GM12892 (cell line): Measurements from ENCODE around the gene ABCA1.
"Not testable (repeated sequence)": the region's sequence is repeated elsewhere in the genome, so short reads cannot be mapped to it uniquely, and the experiment has no call there.

Experiments
- DNase-seq: peaks from one replicate; pipeline ENCODE4 v3.0.0; 2011; ENCODE audit not compliant: insufficient read length
- FAIRE-seq: peaks from 2 replicates; lab custom pipeline; 2011; peaks lifted over from hg19 to GRCh38; lab: Jason Lieb, UNC
- POLR2A ChIP-seq: IDR thresholded peaks from 2 replicates; pipeline ENCODE4 v1.6.1; 2011; ENCODE audit warnings: low read depth, low read length, control low read depth
- POLR2AphosphoS5 ChIP-seq: IDR thresholded peaks from 2 replicates; pipeline ENCODE4 v1.6.1; 2011; ENCODE audit warnings: low read depth, low read length, control low read depth
- TAF1 ChIP-seq: IDR thresholded peaks from 2 replicates; pipeline ENCODE4 v1.6.1; 2011; ENCODE audit warnings: low read depth, mild to moderate bottlenecking, control low read depth, low read length, borderline replicate concordance

Gene ABCA1

DNA sequence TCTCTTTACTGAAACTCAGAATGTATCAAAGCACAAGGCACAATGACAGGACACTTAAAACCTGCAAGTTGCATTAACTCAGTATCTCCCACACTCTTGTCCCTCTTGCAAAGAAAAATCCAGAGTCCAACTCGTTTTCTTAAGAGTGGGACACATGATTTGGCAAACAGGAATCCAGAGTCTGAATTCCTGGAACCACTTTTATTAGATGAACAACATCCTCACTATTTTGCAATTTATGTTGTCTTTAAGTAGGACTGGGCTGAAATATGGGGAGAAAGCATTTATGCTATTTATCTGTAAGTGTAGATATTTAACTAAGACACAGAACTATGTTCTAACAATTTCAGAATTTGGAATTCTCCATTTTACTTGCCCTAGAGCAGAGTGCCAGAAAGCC lies 69.1 kb downstream of the ABCA1 start:
- TF ChIP-seq TAF1 (no peak), POLR2A (no peak)
- DNase-seq: no peak
- FAIRE-seq: no peak

DNA sequence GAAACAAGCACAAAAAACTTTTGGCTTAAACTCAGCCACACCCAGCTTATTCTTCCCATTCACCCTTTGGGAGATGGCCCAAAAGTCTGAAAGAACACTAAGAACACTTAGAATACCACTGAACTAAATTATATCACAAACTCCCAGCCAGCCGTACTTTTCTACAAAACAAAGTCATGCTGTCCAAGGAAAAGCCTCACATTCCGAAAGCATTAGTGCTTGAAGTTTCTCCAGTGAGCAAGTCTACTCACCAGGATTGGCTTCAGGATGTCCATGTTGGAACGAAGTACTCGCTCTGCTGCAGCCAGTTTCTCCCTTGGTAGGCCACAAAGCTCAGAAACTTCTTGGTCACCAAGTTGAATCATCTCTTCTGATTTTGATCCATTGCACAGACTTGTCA lies 69.7 kb downstream of the ABCA1 start:
- DNase-seq (no peak), FAIRE-seq (no peak)
- TF ChIP-seq POLR2A (no peak), TAF1 (no peak), POLR2AphosphoS5 (no peak)

DNA sequence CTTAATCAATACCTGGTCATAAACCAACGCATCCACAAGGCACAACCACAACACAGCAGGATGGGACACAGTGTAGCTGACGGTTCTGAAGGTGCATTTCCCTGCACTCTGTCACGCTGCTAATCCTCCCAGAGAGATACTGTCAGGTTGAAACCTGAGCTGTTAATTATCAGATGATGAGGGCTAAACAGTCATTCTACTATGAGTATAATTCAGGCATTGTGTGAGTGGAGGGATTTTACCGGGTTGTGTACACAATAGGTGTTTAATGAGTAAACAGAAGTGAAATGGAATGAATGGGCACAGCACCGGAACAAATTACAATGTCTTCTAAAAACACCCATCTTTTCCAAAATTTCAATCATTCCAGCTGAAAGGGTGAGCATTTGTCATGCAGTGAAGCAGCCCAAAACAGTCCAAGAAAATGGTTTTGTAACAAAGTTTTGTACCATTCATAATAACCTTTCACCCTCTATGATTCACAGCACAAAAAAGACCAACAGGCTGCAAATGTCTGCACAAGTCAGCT lies 71.5 kb downstream of the ABCA1 start:
- TF ChIP-seq TAF1 (no peak), POLR2A (no peak), POLR2AphosphoS5 (no peak)
- no peak for FAIRE-seq

DNA sequence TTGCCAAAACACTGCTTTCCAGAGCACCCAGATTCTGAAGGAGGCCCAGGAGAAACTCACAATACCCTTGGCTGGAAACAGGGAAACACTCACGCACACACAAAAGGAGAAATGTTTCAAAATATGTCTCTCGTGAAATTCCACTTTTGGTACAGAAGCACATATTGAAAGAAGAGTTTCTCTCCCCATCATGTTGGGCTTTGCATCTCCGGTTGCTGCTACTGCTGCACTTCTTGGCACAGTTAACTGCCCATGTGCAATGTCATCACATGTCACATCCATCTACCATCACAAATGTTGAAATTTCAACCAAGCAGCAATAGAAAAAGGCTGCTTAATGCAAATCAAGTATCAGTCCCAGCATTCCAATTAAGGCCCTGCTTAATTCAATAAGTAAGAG lies 72.1 kb downstream of the ABCA1 start:
- FAIRE-seq (no peak), DNase-seq (no peak)
- TF ChIP-seq TAF1 (no peak), POLR2AphosphoS5 (no peak), POLR2A (no peak)

More for the DNA sequence above, 71.5 kb downstream of the ABCA1 start:
- no peak for DNase-seq

DNA sequence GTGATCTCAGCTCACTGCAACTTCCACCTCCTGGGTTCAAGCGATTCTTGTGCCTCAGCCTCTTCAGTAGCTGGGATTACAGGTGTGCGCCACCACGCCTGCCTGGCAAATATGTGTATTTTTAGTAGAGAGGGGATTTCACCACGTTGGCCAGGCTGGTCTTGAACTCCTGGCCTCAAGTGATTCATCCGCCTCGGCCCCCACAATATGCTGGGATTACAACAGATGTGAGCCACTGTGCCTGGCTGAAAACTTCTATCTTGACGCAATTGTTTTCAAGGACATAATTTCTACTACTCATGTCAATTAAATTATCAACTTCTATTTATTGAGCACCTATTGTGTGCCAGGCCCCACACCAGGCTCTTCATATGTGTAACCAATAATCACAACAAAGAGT lies 72.7 kb downstream of the ABCA1 start:
- not testable (repeated sequence) for DNase-seq, FAIRE-seq

DNA sequence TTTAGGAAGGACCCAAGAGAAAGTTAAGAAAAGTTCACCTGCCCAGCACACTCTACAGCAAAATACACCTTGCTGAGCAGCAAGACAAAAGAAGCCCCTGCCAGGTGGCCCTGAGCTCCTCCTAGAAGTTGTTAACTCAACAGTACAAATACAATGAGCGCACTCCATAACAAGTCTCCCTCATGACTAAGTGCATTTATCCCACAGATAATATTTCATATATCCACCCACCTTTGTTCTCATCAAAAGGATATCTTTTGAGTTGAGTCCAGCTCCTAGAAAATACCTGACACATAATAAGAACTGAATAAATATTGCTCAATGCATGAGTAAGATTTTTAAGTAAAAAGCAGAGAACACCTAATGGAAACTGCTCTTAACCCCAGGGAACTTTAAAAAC lies 73.3 kb downstream of the ABCA1 start:
- FAIRE-seq (no peak), DNase-seq (no peak)
- no peak for TF ChIP-seq TAF1
- no peak for TF ChIP-seq POLR2AphosphoS5
- no peak for TF ChIP-seq POLR2A

DNA sequence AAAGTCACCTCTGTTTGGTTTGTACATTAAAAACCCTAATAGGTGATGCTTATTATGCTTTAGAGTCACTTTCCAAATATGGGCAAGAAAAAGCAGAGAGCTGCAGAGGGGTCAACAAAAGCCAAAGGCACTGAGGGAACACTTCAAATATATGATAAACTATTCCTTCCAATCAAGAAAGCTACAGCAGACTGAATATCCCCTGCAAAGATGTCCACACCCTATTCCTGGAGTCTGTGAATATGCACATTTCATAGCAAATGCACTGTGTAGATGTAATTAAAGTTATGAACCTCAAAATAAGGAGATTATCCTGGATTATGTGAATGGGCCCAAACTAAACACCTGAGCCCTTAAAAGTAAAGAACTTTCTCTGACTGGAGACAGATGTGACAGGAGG lies 74.3 kb downstream of the ABCA1 start:
- DNase-seq (no peak), FAIRE-seq (no peak)
- TF ChIP-seq POLR2A (no peak), POLR2AphosphoS5 (no peak), TAF1 (no peak)

DNA sequence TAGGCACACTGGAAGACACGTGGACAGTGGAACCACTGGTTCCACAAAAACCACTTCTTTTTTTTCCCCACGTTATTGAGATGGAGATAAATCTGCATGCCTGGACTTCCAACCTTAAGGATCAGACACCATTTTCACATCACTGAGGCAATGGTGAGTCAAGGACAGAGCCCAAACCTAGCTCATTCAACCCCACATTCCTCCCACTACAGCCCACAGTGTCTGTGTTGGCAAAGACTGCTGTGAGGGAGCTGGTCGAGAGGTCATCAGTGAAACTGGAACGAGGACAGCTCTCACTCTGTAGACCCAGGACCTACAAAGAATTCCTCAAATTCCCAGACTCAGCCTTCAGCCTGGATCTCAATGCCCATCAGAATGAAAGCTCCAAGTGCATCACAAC lies 74.8 kb downstream of the ABCA1 start:
- DNase-seq: no peak
- FAIRE-seq: no peak
- TF ChIP-seq POLR2A: no peak
- TF ChIP-seq POLR2AphosphoS5: no peak
- no peak for TF ChIP-seq TAF1

DNA sequence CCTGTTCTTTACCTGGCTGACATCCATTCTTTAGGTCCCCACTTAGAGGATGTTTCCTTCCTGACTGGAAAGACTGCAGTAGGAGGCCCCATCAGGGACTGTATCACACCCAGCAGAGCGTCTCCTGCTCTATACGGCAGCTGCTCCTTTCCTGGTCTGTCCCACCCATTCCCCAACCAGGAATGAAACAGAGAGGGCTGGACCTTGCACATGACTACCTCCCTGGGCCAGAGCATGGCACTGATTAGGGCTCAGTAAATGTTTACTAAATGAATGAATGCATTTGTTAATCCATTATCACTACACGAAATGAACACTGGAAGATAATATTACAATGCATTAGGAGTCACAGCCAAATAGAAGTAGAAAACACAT lies 76.4 kb downstream of the ABCA1 start:
- TF ChIP-seq TAF1 (no peak), POLR2A (no peak), POLR2AphosphoS5 (no peak)
- no peak for DNase-seq
- no peak for FAIRE-seq

DNA sequence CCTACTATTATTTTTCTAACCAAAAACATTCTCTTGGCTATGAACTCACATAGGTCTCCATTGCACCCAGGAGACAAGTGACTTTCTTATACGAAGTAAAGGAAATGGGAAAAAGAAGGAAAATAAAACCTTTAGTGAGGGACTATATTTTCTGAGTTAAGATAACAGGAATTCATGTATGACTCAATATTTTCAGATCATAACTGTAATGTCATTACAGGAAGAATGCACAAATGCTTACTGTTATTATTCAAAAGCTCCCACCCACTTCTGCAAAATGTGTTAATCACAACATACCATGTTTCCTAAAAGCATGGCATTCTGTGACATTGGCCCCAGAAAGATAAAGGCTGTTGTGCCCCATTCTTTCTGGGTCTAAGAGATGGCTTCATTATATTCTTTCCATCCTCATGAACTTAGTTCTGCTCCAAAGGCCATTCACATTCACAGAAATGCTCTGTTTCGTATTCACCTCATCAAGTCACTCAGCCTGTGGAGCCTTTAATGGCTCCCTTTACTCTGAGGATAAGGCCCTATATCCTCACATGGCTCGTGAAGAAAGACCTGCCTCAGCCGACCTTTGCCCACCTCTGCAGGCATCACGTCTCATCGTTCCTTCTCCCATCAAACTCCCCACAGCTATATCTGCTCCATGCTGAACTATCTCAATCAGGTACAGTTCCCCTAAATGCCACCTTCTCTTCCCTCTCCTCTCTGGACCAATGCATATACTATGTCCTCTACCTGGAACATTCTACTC lies 77.0 kb downstream of the ABCA1 start:
- DNase-seq (no peak), FAIRE-seq (no peak)
- TF ChIP-seq POLR2A: no peak

DNA sequence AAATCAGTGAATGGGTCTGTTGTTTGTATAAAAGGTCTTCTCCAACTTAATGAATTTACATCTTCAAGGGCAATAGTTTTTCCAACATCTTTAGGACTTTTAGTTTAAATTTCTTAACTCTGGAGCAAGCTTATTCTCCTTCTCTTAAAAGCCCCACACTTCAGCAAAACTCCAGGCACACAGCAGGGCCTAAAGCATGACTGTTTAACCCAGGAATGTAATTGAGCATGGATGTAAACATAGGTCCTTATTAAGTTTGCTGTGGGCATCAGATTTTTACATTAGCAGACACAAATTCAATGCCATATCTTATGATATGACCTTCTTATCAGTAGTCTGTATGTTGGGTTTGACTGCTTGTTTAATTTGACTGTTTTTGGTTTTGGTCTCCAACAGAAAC lies 78.9 kb downstream of the ABCA1 start:
- TF ChIP-seq POLR2AphosphoS5 (no peak), TAF1 (no peak), POLR2A (no peak)
- FAIRE-seq (no peak), DNase-seq (no peak)

DNA sequence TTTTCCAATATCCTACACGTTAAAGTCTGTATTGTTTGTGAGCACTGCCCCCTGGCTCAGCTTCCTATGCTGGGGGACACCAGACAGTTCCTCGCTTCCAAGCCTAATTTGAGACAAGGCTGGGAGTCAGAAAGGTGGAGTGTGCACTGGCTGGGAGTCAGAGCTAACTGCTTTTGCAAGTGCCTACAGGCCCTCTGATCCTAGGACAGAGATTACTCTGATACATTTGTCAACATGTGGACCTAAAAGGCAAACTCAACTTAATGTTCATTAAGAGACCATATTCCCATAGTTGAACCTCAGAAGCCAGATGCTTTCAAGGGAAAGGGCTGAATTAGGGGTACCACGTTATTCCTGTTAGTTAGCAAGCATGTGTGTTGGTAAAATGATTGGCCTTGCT lies 83.2 kb downstream of the ABCA1 start:
- no peak for DNase-seq
- TF ChIP-seq POLR2AphosphoS5 (no peak), TAF1 (no peak), POLR2A (no peak)
- no peak for FAIRE-seq

DNA sequence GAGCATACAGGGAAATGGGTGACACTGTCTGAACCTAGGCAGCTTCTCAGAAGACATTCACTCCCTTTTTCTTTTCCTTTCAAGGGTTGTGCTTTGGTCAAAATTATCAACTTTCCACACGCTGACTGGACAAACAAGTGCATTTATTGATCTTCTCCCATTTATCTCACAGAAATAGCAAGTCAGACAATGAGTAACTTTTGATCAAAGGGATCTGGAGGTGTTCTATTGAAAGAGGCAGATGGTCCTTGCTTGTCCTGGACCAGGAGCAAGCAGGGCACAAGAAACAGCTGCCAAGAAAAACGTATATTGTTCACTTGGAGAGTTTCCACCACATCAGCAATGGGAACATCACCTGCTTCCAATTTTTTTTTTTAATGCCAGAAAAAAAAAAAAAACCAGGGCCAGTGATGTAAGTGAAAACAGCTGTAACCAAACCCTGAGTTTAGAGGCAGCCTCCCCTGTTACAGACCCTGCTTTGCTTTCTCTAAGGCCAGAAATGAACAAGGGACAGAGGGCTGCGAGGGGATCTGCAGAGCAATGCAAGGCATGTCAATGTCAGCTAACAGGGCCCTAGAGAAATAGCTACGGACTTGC lies 84.2 kb downstream of the ABCA1 start:
- no peak for FAIRE-seq
- DNase-seq: no peak
- TF ChIP-seq POLR2AphosphoS5 (no peak), POLR2A (no peak), TAF1 (no peak)

DNA sequence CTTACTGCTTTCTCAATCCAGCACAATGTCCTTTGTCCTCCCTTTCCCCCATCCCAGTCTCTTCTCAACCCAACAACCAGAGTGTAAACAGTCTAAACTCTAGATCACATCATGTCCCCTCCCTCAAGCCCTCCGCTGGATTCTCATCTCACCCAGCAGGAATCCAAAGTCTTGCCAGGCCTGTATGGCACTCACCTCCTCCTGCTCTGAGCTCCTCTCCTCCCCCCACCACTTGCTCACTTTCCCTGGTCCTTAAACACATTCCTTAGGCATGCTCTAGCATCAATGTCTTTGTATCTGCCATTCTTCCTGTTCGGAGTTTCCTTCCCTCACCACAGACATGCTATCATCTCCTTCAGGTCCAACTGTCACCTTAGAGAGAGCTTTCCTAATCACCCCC lies 85.3 kb downstream of the ABCA1 start:
- DNase-seq: no peak
- no peak for FAIRE-seq
- TF ChIP-seq POLR2A (no peak), TAF1 (no peak), POLR2AphosphoS5 (no peak)
